ENCODE data around the gene PRDM2.
"Not testable (repeated sequence)": the region's sequence is repeated elsewhere in the genome, so short reads cannot be mapped to it uniquely, and the experiment has no call there.

Gene PRDM2

DNA sequence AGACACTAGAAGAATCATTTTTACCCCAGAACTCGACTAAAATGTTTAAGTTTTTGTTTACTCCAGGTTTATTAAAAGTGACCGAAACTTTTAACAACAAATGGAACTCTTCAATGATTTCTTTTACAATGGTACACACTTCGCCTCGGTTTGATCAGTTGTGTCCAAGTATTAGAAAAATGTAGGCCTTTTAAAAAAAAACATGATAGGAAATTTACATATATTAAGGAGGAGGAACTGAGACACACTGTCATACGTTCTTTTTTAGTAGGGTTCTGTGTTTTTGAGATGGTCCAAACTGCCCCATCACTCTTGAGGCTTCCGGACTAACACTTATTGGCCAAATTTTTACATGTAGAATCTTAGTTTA, 1.3 kb downstream of the PRDM2 start:
- DNase-seq, result peak in 1 of 5 donors; percentile 2

DNA sequence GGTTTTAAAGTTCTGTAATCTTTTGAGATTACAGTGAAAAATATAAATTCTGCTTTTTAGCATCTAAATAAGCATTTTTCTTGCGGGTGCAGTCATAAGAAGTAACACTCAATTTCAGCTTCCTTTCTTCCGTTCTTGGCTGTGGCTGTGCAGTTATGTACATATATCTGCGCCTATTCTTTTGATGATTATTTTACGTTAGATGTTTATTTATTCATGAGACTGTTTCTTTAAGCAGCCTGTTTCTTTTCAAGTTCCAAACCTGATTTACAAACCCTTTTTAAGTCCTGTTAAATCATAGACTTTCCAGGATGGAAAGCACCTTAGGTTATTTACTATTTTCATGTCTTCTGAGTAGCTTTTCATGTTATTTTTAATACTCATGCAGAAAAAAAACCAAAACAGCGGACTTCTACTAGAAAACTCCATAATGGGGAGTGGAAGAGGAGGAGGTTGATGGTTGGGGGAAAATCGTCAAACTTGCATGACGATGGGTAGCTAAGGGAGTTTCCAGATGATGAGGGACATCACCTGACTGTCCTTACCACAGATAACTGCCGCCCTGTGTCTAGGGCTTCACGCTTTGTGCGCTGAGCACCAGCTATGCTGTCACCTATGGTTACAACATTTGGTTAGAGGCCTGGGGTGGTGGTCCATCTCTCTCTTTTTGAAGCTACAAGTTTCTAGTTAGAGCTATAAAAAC, 2.6 kb downstream of the PRDM2 start:
- peak; percentile 58 to 81 (median 71) for DNase-seq

DNA sequence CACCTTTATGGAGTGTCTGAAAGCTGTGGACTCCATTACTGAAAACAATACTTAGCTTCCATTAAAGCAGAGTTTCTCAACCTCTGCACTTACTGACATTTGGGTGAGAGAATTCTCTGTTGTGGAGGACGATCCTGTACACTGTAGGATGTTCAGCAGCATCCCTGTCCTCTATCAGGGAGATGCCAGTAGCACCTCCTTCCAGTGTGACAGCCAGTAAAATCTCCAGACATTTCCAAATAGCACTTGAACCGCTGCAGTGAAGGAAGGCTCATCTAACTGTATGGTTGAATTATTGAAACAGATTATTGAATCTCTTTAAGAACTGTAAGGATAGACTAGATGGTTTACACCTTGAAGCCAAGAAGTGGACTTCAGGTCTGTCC, 3.1 kb downstream of the PRDM2 start:
- no peak for DNase-seq

DNA sequence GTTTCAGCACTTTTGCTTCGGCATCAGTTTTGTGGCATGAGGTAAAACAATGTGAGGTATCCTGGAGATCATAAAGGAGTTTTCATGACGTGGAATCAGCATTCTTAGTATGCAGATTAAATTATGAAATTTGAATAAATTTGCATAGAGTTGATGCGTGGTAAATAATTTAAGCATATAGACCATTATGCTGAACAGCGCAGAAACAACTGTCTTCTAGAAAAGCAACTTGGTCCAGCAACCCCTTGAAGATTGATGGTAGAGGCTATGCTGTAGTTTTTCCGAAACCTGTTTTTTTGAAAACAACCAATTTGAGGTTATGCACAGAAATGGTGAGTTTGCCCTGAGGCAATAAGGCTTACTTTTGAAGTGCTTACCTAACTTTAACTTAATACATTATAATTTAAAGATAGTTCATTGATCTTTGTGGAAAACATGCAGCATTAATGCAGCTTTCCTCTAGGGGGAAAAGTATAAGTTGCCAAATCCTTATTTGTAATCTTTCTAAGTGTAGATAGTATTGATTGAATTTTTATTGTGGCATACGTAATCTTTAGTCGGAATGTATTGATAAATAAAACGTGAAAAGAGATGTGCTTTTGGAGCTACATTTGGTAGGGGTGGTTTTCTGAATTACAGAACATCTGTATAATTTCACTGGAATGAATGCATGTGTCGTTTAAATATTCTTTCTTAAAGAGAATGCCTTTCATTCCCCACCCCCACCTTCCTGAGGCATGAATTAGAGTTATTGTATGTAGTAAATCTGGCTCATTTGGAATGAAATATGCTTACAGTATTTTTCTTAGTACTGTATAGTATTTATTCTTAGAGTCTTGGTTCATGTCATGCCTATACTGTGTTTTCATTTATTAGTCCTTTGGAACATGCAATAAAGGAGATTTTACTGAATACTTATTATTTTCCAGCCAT, 3.8 kb downstream of the PRDM2 start:
- DNase-seq, result no peak

DNA sequence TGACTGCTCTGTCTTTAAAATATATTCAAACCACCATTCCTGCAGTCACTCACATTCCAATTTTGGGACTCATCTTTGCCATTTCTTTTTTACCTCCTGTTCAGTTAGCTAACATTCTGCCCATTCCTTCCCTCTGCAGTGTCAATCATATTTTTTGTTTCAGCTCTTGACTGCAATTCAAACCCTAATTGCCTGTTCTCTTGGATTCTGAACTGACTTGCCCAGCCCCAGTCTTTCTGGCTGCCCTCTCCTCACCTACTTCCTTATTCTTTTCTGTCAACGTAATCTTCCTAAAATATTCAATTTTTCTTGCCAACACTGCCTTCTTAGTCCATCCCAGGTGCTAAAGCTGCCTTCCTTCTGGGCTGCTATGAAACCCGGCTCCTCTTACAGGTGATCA, 6.1 kb downstream of the PRDM2 start:
- no peak for DNase-seq

DNA sequence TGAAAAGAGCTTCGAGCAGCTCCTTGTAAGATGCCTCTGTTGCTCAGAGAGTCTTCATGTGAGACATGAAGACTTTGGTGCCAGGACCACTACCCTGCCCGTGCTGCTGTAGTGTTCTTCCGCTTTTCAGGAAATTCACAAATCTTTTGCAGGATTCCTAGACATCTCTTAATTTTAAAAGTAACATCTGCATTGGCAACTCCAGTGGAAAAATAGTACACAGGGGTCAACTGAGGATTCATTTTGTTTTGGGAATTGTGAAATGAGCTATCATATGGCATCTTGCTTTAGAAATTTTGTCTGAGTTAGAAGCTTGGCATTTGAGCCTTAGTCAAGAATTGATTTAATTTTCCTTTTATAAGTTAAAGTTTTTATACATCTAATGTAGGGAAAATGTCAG, 7.2 kb downstream of the PRDM2 start:
- DNase-seq, result no peak

DNA sequence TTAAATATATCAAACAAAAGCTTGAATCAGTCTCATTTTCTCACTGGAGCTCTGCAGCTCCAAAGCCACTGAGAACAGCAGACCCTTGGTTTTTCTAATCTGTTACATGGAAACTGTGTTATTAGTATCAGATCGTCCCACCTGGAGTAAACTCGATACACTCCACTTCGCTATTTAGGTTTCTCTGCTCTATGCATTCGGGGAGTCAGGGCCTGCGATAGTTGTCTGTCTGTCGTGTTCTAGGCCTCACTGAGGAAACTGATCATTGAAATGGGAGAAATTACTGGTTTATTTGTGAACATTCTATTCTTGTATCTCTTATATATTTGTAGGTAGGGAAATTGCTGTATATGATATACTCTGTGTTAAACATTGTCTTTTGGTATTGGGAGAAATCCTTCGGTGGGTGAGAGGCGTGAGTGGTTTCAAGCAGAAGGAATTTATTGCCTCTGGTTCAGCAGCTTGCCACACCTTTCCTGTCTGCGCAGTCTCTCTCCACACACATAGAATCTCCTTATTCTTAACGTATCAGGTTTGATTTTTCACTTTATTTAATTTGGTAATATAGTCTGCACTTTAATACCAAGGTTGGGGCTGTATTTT, 8.5 kb downstream of the PRDM2 start:
- DNase-seq, result no peak

DNA sequence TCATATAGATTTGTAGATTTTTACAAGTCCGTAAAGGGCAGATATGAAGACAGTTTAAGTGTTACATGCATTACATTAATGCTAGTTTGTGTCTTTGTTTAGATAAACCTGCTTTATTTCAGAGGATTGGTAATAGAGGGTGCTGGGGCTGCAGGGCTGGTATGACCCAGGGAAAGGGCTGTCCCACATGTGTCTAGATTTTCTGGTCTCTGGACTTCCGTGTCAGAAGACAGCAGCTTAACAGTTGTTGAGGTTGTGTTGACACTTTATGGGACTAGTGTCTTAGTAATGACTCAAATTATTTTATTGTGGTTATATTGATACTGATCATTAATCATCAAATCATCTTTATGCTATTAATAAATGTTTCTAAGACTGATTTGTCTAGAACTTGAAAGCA, 10.1 kb downstream of the PRDM2 start:
- DNase-seq, result no peak

DNA sequence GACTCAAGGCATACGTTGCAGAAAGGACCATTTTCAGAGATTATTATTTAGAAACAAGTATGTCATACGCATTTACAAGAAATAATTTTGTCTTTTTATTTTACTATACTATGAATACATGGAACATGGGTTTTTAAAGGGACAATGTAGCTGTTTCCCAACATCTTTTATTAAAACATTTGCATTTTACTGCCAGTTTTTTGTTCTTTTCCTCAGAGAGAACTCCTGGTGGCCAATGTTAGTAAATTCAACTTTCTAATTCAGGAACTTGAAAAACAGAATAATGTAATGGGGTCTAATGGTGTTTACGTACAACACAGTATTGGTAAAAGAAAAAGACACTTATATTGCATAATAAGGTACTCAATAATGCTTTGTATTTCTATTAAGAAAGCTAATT, 14.9 kb downstream of the PRDM2 start:
- DNase-seq, result no peak

DNA sequence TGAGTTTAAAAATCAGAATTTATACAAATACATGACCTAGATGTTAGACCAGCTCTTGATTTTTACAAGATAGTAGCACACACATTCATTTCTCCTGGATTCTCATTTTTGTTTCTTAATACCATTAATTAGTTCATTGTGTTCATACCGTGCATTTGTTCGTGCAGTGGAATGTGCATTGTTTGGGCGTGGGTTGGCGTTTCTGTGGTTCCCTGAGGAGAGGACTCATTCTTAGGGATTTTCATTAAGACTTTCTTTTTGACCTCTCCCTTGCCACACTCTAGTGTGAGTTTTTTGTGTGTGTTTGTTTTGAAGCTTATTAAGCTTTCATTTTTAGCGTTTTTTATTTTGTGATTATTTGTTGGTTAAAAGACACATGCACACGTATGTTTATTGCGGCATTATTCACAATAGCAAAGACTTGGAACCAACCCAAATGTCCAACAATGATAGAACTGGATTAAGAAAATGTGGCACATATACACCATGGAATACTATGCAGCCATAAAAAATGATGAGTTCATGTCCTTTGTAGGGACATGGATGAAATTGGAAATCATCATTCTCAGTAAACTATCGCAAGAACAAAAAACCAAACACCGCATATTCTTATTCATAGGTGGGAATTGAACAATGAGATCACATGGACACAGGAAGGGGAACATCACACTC, 15.8 kb downstream of the PRDM2 start:
- DNase-seq, result not testable (repeated sequence)

DNA sequence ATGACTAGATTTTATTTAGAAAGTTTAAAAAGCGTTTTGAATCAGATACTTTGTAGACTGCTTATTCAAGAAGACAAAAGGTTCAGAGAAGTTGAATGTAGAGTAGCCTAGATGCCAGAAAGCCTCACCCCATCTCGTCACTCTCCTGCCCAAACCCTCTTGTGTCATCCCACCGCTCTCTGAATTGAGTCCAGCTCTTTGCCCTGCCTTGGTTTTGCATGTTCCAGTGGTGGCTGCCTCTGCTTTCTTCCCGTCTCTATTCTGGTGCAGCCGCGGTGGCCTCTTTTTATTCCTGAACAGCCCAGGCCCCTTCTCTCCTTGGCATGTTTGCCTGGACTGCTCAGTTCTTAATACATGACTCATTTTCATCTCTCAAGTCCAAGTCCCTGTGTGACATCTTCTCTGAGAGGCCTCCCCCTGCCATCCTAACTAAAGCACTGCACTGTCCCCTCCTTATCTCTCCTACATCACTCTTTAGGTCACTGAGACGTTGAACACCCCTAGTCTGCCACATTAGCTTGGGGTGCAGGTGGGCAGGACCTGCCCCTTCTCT, 22.9 kb downstream of the PRDM2 start:
- DNase-seq, result no peak

DNA sequence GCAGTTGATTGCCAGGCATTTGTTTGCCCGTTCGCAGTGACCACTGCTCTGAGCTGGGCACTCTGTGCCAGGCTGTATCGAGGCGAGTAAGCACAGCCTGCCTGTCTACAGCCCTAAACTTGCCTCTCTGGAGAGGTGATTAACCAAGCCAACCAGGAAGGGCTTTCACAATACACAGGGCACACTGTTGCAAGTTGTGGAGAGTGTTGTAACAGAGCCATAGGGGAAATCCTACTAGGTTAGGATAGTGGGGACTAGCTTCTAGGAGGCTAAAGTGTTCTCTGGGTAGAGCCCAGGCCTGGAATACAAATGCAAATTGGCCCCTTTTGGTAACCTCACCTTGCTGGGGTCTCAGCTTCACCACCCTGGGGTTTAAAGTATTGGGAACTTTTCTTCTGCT, 23.8 kb downstream of the PRDM2 start:
- DNase-seq, result no peak

DNA sequence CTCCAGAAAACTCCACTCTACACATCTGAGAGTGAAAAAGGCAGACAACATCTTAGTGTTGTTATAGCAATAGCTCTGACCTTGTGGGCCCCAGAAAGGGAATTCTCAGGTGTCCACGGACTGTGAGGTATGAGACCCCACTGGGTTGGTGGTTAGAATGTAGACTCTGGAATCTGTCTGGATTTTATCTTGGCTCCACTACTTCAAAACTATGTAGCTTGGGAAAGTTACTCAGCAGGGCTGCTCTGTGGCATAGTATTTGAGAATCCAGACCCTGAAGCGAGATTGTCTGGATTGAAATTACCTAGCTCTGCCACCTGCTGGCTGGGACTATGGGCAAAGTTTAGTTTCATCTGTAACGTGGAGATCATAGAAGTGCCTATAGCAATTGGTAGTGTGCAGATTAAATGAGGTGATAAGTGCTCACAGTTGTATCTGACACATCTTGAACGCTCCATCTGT, 25.8 kb downstream of the PRDM2 start:
- peak in 4 of 5 donors; percentile 36 to 53 (median 48) for DNase-seq

DNA sequence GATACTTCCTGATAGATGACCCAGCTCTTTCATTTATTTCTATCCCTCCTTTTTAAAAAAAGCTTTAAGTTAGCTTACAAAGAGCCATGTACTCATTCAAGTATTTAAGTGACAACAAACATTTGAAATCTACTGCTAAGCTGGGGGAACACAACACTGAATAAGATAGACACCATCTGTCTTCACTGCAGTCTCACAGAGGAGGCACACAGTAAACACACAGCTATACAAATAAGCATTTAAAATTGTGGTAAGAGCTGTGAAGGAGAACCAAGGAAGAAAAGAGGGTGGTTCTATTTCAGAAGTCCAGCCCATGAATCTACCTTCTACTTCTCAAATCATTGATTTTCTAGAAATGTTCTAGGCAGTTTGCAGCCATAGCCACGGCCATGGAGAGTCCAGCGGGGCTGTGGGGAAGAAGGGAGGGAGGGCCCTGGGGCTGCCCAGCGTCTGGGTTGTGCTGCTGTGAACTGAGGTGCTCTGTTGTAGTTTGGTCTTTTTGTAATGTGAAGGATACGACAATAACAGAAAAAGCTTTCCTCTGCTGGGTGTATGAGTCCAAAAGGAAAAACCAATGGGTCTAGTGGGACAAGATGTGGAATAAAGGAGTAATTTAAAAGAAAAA, 28.2 kb downstream of the PRDM2 start:
- no peak for DNase-seq

DNA sequence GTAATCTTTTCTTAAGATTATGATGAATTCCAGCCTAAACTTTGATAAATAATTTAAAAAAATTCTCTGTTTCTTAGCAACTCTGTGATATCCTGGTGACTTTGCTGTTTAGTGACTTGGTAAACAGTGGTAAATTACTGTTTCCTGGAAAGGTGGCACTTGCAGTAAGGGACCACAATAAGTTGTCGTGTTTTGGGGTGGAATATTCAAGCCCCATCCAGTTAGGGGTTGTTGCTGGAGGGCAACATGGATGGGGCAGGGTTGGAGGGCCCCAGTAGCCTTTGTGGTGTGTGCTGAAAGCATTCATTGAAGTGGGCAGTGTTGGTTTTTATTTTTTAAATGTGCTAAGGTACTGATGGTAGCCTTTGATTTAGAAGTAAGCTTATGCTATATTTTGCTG, 30.3 kb downstream of the PRDM2 start:
- peak in 1 of 5 donors; percentile 45 for DNase-seq

DNA sequence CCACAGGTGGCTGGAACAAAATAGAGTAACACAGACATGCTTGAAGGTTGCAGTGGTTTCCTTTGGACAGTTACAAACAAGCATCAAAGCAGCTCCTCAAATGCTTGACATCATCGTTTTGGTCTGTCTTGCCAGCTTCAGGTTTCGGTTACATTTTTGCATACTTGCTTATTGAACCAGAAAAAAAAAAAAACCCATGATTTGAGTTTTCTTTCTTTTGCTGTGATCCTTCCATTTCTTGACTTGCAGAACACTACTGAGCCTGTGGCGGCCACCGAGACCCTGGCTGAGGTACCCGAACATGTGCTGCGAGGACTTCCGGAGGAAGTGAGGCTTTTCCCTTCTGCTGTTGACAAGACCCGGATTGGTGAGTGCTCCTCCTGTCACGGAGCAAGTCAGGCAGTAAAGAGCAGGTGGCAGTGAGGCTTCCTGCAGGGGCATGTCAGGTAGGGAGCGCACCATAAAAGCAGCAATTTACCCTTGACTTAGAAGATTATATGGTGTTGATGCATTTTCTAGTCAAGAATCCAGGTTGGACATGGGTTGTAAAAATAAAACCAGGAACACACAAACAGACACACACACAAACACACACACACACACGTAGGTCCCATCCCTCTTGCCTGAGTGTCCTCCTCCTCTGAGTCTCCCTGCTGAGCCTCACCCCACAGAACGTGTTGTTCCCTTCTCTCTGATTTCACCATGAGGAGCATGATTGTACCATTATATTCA, 30.9 kb downstream of the PRDM2 start:
- peak; percentile 70 to 95 (median 80) for DNase-seq

DNA sequence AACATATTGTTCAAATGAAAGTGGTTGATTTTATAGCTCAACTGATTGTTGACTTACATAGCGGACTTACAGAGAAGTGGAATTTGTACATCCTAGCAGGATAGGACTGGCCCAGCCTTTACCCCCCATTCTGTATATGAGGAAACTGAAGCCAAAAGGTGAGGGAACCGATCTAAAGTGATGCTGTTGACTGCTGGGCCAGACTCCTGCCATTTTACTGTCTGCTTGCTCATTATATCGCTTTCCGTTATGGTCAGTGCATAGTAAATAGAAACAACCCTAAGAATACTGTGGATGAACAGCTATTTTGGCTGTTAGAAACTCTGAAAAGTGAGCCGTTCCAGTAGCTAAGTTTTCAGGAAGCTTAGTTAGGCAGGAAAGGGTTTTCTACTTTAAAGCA, 31.9 kb downstream of the PRDM2 start:
- no peak for DNase-seq

DNA sequence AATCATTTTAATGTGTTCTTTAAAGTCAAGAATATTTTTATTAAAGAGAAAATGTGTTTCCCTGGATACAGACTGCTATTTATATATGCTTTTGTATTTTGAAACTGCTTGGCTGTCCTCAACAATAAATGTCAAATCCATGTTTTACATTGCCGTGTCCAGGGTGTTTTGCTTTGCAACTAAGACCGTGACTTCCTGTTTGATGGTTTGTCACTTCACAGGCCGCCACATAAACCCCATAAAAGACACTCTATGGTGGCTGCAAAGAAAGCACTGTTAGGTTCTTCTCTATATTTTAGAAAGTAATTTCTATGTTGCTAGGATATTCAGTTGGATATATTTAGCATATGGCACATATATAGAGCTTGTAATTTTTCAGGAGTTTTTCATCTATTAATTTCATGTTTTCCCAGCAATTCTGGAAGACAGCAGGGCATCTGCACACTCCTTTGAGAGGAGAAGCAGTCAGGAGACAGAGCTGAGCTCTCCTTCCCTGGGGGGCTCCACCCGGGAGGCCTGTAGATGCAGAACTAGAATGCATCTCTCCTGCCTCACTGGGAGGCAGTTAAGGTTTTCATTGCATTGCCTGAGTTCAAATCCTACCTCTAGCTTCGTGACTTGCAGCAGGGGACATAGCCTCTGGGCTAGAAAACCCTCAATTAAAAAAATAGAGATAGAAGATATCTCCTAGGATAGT, 33.1 kb downstream of the PRDM2 start:
- peak in 3 of 5 donors; percentile 20 to 64 (median 33) for DNase-seq

DNA sequence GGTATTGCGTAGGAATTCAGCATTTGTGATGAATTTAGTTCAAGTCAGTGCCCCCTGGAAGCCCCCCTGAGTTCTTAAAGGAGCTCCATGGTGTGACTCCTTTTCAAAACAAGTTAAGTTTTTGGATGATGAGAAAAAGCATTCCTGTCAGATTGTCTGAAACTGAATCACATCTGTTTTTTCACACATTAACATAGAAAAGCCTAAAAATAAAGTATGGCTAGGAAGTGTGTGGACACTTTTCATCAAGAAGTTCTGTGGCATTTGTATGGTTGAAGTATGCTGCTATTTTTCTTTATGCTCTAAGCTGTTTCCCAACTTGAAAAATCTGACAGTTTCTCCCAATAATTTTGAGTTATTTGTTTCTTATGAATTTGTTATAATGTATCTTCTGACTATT, 33.7 kb downstream of the PRDM2 start:
- DNase-seq, result no peak

DNA sequence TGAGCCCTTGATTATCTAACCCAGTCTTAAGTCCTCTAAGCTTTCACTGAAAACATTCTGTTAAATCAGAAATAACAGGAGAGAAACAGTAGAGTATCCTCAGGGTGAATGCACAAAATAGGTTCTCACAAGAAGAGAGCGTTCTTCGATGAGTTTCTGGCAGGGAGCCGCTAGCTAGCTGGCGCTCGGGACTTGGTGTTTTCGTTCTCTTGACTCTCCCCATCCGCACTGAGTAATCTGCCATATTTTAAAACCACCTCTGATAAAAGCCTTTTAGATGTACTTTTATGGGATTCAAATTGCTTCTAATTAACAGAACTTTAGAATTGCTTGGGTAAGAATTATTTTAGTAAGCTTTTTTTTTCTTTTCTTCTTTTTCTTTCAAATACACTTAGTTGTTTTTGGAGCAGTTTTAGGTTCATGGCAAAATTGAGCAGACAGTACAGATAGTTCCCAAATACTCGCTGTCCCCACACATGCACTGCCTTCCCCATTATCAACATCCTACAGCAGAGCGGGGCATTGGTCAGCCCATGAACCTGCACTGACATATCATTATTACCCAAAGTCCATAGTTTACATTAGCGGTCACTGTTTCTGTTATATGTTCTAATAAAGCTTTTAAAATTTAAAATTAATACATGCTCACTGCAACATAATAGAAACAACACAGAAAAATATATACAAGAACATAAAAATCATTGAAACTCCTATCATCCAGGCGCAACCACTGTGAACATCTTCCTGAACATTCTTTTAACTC, 35.4 kb downstream of the PRDM2 start:
- DNase-seq, result no peak

Measured in T-helper 1 cell (primary cell).